HepG2 (cell line): Measurements from ENCODE around the gene DUSP9. TPM values are rescaled to one million over a fixed set of nuclear protein-coding genes. Genes with fewer than 3 reads are reported as not detected.

Experiments used
- ATAC-seq: fragments of 200-7000 bp; cut with Tn5 transposase; 3 replicates; pipeline ENCODE4 v1.9.1; 2020; ENCODE audit warnings: mild to moderate bottlenecking, moderate library complexity
- BruUV-seq: library from RNA; stranded (reverse); fragments of 400-500 nt; replicated peaks from 2 replicates; lab custom pipeline; 2021; lab: Mats Ljungman, UMichigan
- CTCF ChIA-PET: fragments of 300-600 bp; formaldehyde crosslinking; extraction: SDS; loops from one replicate; lab custom pipeline; 2021; ENCODE audit warnings: low total read pairs, inconsistent platforms, low intra/inter-chr PET ratio; lab: Yijun Ruan, JAX
- POLR2A ChIA-PET: fragments of 350-600 bp; sonication (Branson Sonifier 250); formaldehyde crosslinking; loops from one replicate; lab custom pipeline; 2020; ENCODE audit warnings: antibody characterized with exemption, inconsistent platforms; lab: Yijun Ruan, JAX
- DNase-seq: peaks from one replicate; pipeline ENCODE4 v3.0.0-alpha.2; 2015; ENCODE audit warnings: low spot score
- FAIRE-seq: peaks from 3 replicates; lab custom pipeline; 2011; peaks lifted over from hg19 to GRCh38; lab: Jason Lieb, UNC
- H2AFZ ChIP-seq: one replicate; pipeline ENCODE4 v1.6.1; 2011; ENCODE audit warnings: low read length, inconsistent platforms
- H3K27ac ChIP-seq: fragments of 300-600 bp; 3 replicates; pipeline ENCODE4 v1.8.0; 2011; ENCODE audit warnings: mixed run types, mild to moderate bottlenecking, mixed read lengths, low read length, inconsistent platforms; ENCODE audit not compliant: insufficient read depth; ENCODE audit errors: extremely low read length
- H3K27me3 ChIP-seq, 2 experiments: fragments of 200-600 bp in 1 of 2; 2 replicates in 1 of 2; 3 replicates in 1 of 2; pipeline versions ENCODE4 v1.6.0 to v1.8.0; 2011; ENCODE audit warnings: low read length in 2 of 2, mild to moderate bottlenecking in 2 of 2, moderate library complexity in 2 of 2, inconsistent platforms in 1 of 2; ENCODE audit not compliant: insufficient read depth in 2 of 2, control insufficient read depth in 1 of 2
- H3K36me3 ChIP-seq, 2 experiments: fragments of 200-600 bp in 1 of 2; replicated peaks in 1 of 2; 2 replicates in 1 of 2; 3 replicates in 1 of 2; pipeline versions ENCODE4 v1.5.1 to v1.8.0; 2011; ENCODE audit warnings: low read length in 2 of 2, inconsistent platforms in 1 of 2; ENCODE audit not compliant: insufficient read depth in 2 of 2, control insufficient read depth in 1 of 2
- H3K4me1 ChIP-seq: 2 replicates; pipeline ENCODE4 v1.5.1; 2012; ENCODE audit warnings: low read length, inconsistent platforms; ENCODE audit not compliant: insufficient read depth
- H3K4me2 ChIP-seq: 2 replicates; pipeline ENCODE4 v1.6.0; 2011; ENCODE audit warnings: low read depth, low read length, inconsistent platforms
- H3K4me3 ChIP-seq, 3 experiments: fragments of 200-600 bp in 1 of 3; sonication (generic), shearing (Covaris generic) in 1 of 3; replicated peaks in 1 of 3; 2 replicates each; pipeline ENCODE4 v1.5.1; 2011 to 2016; ENCODE audit warnings: low read length in 3 of 3, inconsistent platforms in 2 of 3, low read depth in 2 of 3, mild to moderate bottlenecking in 2 of 3, control low read depth in 1 of 3, mixed read lengths in 1 of 3; ENCODE audit not compliant: insufficient read depth in 1 of 3
- H3K79me2 ChIP-seq: one replicate; pipeline ENCODE4 v1.6.1; 2011; ENCODE audit warnings: low read length, inconsistent platforms; ENCODE audit not compliant: insufficient read depth
- H3K9ac ChIP-seq: 2 replicates; pipeline ENCODE4 v1.6.0; 2011; ENCODE audit warnings: mild to moderate bottlenecking, low read depth, low read length, inconsistent platforms; ENCODE audit not compliant: insufficient read depth
- H3K9me3 ChIP-seq: 2 replicates; pipeline ENCODE4 v1.5.1; 2012; ENCODE audit warnings: mild to moderate bottlenecking, low read length
- H4K20me1 ChIP-seq: 2 replicates; pipeline ENCODE4 v1.6.0; 2011; ENCODE audit warnings: inconsistent platforms, mild to moderate bottlenecking, low read length, moderate library complexity; ENCODE audit not compliant: insufficient read depth
- HIVEP1 ChIP-seq: sonication (generic); formaldehyde crosslinking; IDR thresholded peaks from 2 replicates; pipeline ENCODE4 v1.4.0; 2020; ENCODE audit warnings: mild to moderate bottlenecking, missing genetic modification reagents
- RXRB ChIP-seq: IDR thresholded peaks from 2 replicates; pipeline ENCODE4 v1.6.1; 2016; ENCODE audit warnings: borderline replicate concordance, missing genetic modification reagents, missing compliant biosample characterization
- TAF1 ChIP-seq: sonication (generic); formaldehyde crosslinking; IDR thresholded peaks from 2 replicates; pipeline ENCODE4 v1.4.0; 2020; ENCODE audit warnings: missing genetic modification reagents
- TAF15 ChIP-seq: fragments of 200-400 bp; formaldehyde crosslinking; IDR thresholded peaks from one replicate; pipeline ENCODE4 v1.6.1; 2018; ENCODE audit warnings: mild to moderate bottlenecking, low read depth, low read length; ENCODE audit not compliant: poor library complexity, severe bottlenecking
- ZNF3 ChIP-seq: IDR thresholded peaks from 2 replicates; pipeline ENCODE4 v1.7.0; 2017; ENCODE audit warnings: inconsistent platforms
- ZNF709 ChIP-seq: sonication (generic); formaldehyde crosslinking; IDR thresholded peaks from 2 replicates; pipeline ENCODE4 v1.5.0; 2020; ENCODE audit warnings: mild to moderate bottlenecking, missing genetic modification reagents
- ZNF816 ChIP-seq: sonication (generic); formaldehyde crosslinking; IDR thresholded peaks from 2 replicates; pipeline ENCODE4 v1.8.0; 2022; ENCODE audit warnings: missing genetic modification reagents, mild to moderate bottlenecking, borderline replicate concordance
- WGBS: methylation state at CpG from one replicate; pipeline ENCODE4 v1.1.6; 2017; ENCODE audit warnings: low lambda C conversion rate; 5-methylcytosine and 5-hydroxymethylcytosine counted together
- in situ Hi-C: cut with HindIII; loops from 2 replicates; pipeline ENCODE4 v1.10.0; 2017; ENCODE audit warnings: low pct_unique_long_range_greater_than_20kb; ENCODE audit not compliant: extremely low pct_ligation_motif_present
- intact Hi-C: fragments of 100-400 bp; cut with micrococcal nuclease; formaldehyde crosslinking; loops from one replicate; pipeline ENCODE4 v1.10.0; 2022; ENCODE audit not compliant: unreplicated experiment
- polyA plus RNA-seq, 8 experiments: library from polyadenylated mRNA; depleted of rRNA in 3 of 8; stranded (reverse) in 7 of 8; unstranded in 1 of 8; fragments of >200 nt; fragmentation: Illumina TruSeq in 4 of 8; extraction: Trizol in 4 of 8; gene quantifications; 2 replicates each; pipeline versions ENCODE4 v1.2.1 to v1.2.3, GENCODE V29; 2011 to 2016; ENCODE audit warnings: low read depth in 4 of 8, missing spikeins in 1 of 8, mixed read lengths in 1 of 8; ENCODE audit not compliant: insufficient read depth in 1 of 8
- total RNA-seq, 5 experiments: library from RNA; depleted of rRNA; stranded (reverse); fragments of >200 nt; fragmentation: Illumina TruSeq; extraction: Trizol; gene quantifications; 2 replicates each; pipeline ENCODE4 v1.2.3, GENCODE V29; 2016; ENCODE audit warnings: low read depth in 1 of 5
- TF ChIP-seq, protein P1 (sequence below): sonication (generic); formaldehyde crosslinking; IDR thresholded peaks from 2 replicates; pipeline ENCODE4 v1.4.0; 2020; ENCODE audit warnings: missing genetic modification reagents, mild to moderate bottlenecking, borderline replicate concordance
- TF ChIP-seq, protein P2 (sequence below): sonication (generic); formaldehyde crosslinking; IDR thresholded peaks from 2 replicates; pipeline ENCODE4 v1.5.0; 2020; ENCODE audit warnings: mild to moderate bottlenecking, missing genetic modification reagents

DUSP9 gene
- total and polyA plus RNA-seq, 2 of the 13 experiments (the other 11 are each of a cell fraction or from before 2014, with no cell fraction given): 235 to 435 TPM

DNA sequence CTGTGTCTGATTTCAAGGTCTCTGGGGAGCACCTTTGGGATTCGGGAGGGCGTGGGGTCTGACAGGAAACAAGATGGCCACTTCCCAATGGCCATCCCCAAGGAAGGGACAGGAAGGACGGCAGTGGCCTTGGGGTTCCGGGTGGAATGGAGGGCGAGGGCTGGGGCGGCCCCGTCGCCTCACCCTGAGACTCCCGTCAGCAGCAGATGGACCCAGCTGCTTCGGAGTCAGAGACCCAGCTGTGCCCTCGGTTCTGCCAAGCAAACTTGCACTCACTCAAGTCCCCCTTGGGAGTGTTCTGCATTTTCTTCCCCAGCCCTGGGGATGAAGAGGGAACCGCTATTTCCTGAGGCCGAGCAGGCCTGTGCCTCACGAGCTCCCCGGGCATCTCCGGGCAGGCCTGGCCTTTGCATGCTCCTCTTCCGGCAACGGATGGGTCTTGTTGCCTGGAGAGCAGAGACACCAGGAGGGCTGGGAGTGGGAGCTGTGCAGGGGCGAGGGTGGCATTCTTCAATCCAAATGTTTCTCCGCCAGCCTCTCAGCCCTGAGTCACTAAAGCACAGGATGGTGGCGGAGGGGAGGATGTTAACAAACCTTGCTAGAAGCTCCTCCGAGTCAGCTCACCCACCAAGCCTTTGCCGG lies 6.8 kb upstream of the DUSP9 start:
- Histone ChIP-seq H3K79me2 (peaks cover 21% of the 10 kb centered on the region), H3K27ac (no peak overlapping the region), H3K9me3 (no peaks in the 10 kb centered on the region), H4K20me1 (no peaks in the 10 kb centered on the region), H3K4me1 (peaks cover 67% of the 10 kb centered on the region), H3K4me2 (no peak overlapping the region), H3K36me3 (no peaks in the 10 kb centered on the region), H3K27me3 (no peaks in the 10 kb centered on the region), H3K9ac (no peak overlapping the region), H3K4me3 (no peak overlapping the region), H2AFZ (no peak overlapping the region)
- ChIA-PET POLR2A (interaction anchor here (15.1 kb wide), 1 partner anchor 13 kb away, joined by 596 read pairs; no protein-coding TSS in a partner anchor), CTCF (no interaction called here)
- in situ Hi-C loops: no loop called here
- TF ChIP-seq, protein P1, sequence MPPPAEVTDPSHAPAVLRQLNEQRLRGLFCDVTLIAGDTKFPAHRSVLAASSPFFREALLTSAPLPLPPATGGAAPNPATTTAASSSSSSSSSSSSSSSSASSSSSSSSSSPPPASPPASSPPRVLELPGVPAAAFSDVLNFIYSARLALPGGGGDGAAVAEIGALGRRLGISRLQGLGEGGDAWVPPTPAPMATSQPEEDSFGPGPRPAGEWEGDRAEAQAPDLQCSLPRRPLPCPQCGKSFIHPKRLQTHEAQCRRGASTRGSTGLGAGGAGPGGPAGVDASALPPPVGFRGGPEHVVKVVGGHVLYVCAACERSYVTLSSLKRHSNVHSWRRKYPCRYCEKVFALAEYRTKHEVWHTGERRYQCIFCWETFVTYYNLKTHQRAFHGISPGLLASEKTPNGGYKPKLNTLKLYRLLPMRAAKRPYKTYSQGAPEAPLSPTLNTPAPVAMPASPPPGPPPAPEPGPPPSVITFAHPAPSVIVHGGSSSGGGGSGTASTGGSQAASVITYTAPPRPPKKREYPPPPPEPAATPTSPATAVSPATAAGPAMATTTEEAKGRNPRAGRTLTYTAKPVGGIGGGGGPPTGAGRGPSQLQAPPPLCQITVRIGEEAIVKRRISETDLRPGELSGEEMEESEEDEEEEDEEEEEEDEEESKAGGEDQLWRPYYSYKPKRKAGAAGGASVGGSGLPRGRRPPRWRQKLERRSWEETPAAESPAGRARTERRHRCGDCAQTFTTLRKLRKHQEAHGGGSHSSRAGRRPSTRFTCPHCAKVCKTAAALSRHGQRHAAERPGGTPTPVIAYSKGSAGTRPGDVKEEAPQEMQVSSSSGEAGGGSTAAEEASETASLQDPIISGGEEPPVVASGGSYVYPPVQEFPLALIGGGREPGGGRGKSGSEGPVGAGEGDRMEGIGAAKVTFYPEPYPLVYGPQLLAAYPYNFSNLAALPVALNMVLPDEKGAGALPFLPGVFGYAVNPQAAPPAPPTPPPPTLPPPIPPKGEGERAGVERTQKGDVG (CRISPR knock-in tag): no peak
- TF ChIP-seq ZNF3 (CRISPR knock-in tag): no peak
- TF ChIP-seq, protein P2, sequence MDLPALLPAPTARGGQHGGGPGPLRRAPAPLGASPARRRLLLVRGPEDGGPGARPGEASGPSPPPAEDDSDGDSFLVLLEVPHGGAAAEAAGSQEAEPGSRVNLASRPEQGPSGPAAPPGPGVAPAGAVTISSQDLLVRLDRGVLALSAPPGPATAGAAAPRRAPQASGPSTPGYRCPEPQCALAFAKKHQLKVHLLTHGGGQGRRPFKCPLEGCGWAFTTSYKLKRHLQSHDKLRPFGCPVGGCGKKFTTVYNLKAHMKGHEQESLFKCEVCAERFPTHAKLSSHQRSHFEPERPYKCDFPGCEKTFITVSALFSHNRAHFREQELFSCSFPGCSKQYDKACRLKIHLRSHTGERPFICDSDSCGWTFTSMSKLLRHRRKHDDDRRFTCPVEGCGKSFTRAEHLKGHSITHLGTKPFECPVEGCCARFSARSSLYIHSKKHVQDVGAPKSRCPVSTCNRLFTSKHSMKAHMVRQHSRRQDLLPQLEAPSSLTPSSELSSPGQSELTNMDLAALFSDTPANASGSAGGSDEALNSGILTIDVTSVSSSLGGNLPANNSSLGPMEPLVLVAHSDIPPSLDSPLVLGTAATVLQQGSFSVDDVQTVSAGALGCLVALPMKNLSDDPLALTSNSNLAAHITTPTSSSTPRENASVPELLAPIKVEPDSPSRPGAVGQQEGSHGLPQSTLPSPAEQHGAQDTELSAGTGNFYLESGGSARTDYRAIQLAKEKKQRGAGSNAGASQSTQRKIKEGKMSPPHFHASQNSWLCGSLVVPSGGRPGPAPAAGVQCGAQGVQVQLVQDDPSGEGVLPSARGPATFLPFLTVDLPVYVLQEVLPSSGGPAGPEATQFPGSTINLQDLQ: no peak
- no peak for TF ChIP-seq RXRB (CRISPR knock-in tag)
- no peak for TF ChIP-seq HIVEP1
- TF ChIP-seq ZNF709 (CRISPR knock-in tag): no peak
- TF ChIP-seq ZNF816 (CRISPR knock-in tag): no peak
- TF ChIP-seq TAF1: no peak
- TF ChIP-seq TAF15: no peak
- ATAC-seq: no peak
- no peak for DNase-seq
- intact Hi-C loops: no loop called here
- BruUV-seq: no TSS peak
- FAIRE-seq: no peak
- 93% methylated on average over 5 of the region's 23 CpGs for WGBS
